HG03354 (cell line): ENCODE data around the gene OGA.

Experiments used
- ATAC-seq: cut with Tn5 transposase; IDR thresholded peaks from one replicate; pipeline ENCODE4 v1.9.1; 2021; ENCODE audit warnings: mild to moderate bottlenecking; ENCODE audit not compliant: unreplicated experiment, poor library complexity, severe bottlenecking

The OGA gene

DNA sequence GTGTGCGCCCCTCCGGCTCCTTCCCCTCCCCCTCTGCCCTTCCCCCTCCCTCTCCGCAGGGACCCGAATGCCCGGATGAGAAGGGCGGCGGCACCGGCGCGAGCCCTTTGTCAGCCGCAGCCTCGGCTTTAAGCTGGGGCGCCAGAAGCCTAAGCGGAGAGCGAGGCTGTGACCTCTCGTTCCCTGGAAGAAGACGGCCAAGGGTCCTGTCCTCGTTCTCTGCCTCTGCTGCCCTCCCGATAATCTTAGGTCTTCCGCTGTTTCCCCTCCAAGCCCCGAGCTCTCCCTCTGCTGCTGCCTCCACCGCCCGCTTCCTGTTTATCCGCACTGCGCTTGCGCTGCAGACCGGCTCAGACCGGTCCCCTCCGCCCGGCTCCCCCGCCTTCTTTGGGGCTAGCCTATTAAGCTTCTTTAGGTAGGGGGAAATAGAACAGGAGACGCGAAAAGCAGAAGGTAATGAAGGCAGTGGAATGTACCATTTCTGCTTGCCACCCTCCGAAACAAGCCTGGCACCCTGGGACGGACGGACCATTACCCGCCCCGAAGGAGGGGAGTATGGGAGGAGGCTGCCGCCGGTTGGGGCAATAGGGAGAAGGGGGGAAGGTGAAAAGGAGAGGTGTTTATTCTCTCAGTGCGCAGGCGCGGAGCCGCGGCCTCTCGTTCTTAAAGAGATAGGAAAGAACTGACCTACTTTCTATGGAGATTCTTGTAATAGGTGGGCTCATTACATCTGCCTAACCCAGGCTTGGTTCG is at the start of gene OGA:
OGA (minus strand) TSS at position 326 of the 753 bp plus-strand sequence. CDS start 422 bp downstream, outside the sequence.
- peak; percentile 84 for ATAC-seq

- ATAC-seq, result no peak
Measured at GRCh38 chr10:101867931-101868330, 49.7 kb upstream of the OGA start.

GRCh38 chr10:101859530-101859929 is 41.3 kb upstream of the OGA start:
- peak; percentile 49 for ATAC-seq

DNA sequence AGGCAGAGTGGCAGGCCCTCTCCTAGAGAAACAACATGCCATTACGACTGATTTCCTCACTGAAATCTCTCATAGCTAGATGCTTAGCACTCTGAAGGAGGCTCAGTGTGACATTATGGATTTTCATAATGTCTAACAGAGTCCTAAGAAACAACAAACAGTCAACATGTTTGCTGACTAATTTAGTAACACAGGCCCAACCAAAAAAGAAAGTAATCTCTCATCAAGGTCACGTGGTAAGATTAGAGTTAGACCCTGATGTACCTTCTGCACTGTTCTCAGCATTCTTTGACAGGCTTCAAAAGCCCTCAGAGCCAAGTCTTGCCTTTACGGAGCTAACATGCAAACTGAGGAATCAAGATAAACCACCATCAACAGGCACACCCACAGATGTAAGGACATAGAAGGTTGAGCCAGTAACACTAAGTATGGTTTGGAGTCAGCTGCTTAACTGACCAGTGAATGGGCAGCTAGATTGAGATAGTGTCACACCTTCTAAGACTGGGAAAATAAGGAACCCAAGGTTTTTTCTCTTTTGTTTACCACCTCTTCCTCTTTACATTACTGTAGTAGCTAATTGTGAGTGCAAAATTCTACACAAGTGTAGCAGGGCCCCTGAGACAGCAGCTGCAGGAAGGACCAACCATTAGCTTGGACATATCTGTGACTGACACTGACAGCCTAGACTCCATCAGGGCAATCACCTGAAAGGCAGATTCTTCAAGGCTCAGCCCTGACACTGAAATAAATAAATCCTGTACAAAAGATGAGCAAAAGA is 40.7 kb upstream of the OGA start:
- peak; percentile 85 for ATAC-seq

GRCh38 chr10:101857802-101858476 is 39.7 kb upstream of the OGA start:
- no peak for ATAC-seq

GRCh38 chr10:101856626-101857025 is 38.4 kb upstream of the OGA start:
- no peak for ATAC-seq

GRCh38 chr10:101851411-101852116 is 33.3 kb upstream of the OGA start:
- ATAC-seq, result no peak

- no peak for ATAC-seq
Measured at GRCh38 chr10:101850749-101851148, 32.5 kb upstream of the OGA start.

DNA sequence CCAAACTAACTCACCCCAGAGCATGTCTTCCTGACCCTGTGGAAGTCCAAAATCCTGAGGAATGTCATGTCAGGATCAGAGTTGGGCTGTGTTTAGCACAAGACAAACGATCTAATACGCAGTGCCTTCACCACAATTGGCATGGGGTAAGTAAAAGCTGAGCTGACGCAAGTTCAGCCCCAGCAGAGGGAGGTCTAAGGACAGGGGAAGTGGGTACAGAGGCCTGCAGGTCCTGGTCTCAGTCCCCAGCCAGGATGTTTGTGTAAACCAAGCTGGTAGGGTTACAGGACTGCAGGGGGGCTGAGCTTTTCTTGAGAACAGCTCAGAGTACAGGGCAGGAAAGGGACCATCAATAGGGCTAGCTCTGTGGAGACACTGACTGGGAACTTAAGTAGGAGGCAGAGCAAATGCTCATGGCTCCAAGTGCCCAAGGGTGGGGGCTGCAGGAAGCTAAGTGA is 30.7 kb upstream of the OGA start:
- no peak for ATAC-seq

DNA sequence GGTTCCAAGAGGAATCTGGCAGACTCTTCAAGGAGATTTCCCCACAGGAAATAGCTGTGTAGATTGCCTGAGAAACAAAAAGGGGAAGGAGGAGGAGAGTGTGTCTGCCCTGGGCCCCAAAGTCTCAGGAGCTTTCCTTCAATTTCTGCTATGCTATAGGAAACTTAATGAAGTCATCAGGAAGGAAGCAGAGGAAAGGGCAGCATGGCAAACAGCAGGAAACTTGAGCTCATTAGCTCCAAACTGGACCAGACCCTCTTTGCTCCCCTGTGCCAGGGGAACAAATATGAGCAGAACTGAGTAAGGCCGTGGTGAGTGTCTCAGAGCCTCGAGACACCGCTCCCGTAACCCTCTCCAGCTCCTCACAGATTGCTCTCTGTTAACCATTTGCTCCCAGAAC is 30.2 kb upstream of the OGA start:
- no peak for ATAC-seq

DNA sequence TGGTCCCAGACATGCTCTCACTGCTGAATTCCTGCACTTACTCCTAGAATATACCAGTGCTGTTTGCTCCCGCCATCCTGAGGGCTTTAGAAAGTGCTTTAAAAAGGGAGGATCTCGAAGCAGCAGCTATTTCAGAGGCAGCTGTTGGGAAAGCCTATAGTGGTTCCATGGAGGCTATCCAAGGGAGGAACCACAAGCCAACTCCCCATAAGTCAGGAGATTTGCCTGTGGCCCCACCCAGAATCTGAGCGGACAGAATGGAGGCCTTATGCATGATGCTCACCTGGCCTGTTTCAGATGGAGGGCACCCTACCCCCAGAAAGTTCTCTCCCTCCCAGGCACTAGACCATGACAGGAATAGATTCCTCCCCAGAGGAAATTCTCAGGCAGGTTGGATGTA is 27.6 kb upstream of the OGA start:
- ATAC-seq, result no peak

DNA sequence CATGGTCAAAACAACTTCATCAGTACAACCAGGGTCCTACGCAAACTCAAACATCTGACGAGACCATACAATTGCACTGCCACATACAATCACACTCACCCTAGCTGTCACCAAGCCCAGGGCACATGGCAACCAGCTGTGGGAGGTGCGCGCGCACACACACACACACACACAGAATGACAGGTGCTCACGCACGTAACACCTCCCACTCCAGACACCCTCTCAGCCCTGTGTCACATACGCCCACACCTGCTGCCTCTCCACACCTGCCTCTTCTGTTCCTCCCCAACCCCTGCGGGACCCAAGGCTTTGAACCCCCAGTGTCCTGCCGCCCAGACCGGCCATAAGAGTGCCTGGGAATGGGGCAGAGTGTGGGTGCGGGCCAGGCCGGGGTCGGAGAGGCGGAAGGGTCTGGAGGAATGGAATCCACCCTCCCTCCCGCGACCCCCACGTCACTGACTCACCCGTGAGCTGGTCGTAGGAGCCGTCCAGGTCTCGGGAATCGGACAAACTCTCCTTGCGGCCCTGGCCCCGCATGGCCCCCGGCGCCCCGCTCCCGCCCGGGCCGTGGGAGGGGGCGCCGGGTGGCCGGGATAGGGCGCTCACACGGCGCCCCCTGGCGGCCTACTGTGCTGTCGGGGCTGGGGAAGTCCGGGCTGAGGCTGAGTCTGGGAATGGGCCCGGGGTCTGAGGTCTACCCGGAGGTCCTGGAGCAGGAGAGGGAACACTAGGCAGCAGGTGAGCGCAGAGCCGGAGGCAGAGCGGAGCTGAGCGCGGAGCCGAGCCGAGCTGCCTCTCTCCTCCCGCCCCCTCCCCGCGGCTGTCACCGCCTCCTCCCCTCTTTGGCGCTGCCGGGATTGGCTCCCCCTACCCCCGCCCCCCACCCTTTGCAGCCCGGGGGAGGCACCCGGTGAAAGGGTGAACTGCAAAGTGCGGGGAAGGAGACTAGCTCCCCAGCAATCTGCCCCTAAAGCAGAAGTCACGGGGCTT is 25.1 kb upstream of the OGA start, which contains the start of gene KCNIP2:
KCNIP2 (minus strand) TSS at position 769 of the 990 bp plus-strand sequence; CDS start at position 537, 232 bp downstream.
- no peak for ATAC-seq

GRCh38 chr10:101841826-101842225 is 23.6 kb upstream of the OGA start:
- ATAC-seq, result no peak

DNA sequence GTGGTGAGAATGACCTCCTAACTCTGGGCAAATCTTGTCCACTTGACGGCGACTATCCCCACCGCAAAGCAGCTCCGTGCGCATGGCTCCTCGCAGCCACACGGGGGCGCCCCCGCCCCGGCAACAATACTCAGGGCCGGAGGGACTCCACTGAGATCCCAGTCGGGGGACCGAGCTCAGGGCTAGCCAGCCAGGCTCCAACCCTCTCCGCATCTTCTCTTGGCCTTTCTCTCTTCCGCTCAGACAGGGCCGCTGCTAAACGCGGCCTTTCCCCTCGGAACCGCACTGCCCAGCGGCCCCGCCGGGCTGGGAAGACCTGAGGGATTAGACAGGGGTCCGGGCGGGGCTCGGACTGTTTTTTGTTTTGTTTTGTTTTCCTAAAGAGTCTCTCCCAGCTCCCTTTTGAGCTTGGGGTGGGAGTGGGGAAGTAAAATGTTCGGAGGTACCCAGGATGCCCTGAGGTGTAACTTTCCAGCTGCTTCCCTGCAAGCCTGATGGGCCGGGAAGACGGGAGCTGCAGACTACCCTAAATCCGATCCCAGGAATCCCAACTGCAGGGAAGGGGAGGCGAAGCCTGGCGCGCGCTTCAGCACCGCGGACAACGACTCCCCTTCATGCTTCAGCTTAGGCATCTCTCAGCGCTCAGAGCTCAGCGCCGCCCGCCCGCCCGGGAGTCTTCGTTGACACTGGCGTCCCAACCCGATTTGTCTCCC is 22.7 kb upstream of the OGA start:
- ATAC-seq, result peak; percentile 70

- ATAC-seq, result no peak
Measured at GRCh38 chr10:101840102-101840684, 21.9 kb upstream of the OGA start.

DNA sequence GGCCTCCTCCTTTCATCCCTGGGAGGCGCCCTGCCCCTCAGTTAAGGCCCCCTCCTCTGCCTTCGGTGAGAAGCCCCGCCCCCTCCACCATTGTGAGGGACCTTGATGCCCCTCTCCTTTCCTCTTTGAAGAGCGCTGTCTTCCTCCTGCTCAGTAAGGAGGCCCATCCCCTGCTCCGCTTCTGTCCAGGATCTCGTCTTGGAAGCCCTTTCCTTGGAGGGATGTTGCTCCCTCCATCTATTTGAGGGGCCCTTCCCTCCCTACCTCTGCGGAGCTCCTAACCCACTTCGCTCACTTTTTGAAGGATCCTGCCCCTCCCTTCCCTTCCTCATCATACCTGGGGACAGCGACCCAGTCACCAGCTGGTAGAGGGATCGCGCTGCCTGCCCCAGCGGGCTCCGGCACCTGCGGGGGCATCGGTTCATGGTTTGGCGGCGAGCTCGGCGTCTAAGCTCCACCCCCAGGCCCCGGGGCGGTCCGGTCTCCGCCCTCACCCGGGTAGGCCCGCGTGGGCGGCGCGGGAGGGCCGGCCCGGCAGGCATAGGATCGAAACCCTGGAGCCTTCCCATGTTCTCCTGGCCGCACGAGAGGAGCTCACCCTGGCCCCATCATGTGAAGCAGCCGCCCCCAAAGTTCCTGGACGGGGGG is 21.3 kb upstream of the OGA start:
- no peak for ATAC-seq

- no peak for ATAC-seq
Measured at GRCh38 chr10:101839002-101839401, 20.8 kb upstream of the OGA start.
